Calu3 (cell line): ENCODE measurements around the gene NLRP5. TPM values are rescaled to one million over a fixed set of nuclear protein-coding genes. Genes with fewer than 3 reads are reported as not detected.

Experiments used
- BruUV-seq: library from RNA; stranded (reverse); fragments of 400-500 nt; replicated peaks from 2 replicates; lab custom pipeline; 2021; lab: Mats Ljungman, UMichigan
- CTCF ChIA-PET: fragments of 300-600 bp; sonication (Branson Sonifier 250); formaldehyde crosslinking; loops from one replicate; lab custom pipeline; 2022; ENCODE audit warnings: antibody characterized with exemption; lab: Charles Lee
- DNase-seq: peaks from one replicate; pipeline ENCODE4 v3.0.0; 2022
- H3K27ac Mint-ChIP-seq: one replicate; pipeline ENCODE4 v1.8.0; 2022; ENCODE audit warnings: mixed read lengths; ENCODE audit not compliant: unreplicated experiment
- H3K27me3 Mint-ChIP-seq: one replicate; pipeline ENCODE4 v1.8.0; 2022; ENCODE audit warnings: mixed read lengths; ENCODE audit not compliant: unreplicated experiment
- H3K36me3 Mint-ChIP-seq: one replicate; pipeline ENCODE4 v1.8.0; 2022; ENCODE audit warnings: mild to moderate bottlenecking, moderate library complexity, mixed read lengths; ENCODE audit not compliant: insufficient read depth, unreplicated experiment
- H3K4me1 Mint-ChIP-seq: one replicate; pipeline ENCODE4 v1.8.0; 2022; ENCODE audit warnings: mild to moderate bottlenecking, low read depth, mixed read lengths; ENCODE audit not compliant: unreplicated experiment
- H3K4me3 Mint-ChIP-seq: one replicate; pipeline ENCODE4 v1.8.0; 2022; ENCODE audit warnings: mild to moderate bottlenecking, low read depth, moderate library complexity, mixed read lengths; ENCODE audit not compliant: unreplicated experiment
- H3K9me3 Mint-ChIP-seq: one replicate; pipeline ENCODE4 v1.8.0; 2022; ENCODE audit warnings: low read depth, mixed read lengths; ENCODE audit not compliant: unreplicated experiment
- intact Hi-C: fragments of 100-400 bp; cut with micrococcal nuclease; formaldehyde crosslinking; loops from one replicate; pipeline ENCODE4 v1.10.0; 2022; ENCODE audit not compliant: unreplicated experiment
- total RNA-seq: library from RNA; stranded (reverse); gene quantifications from 2 replicates; pipeline ENCODE4 v1.2.3, GENCODE V29; 2022
- TF ChIP-seq, protein P1 (sequence below): fragments of 200-600 bp; IDR thresholded peaks from one replicate; pipeline ENCODE4 v1.8.0; 2022; ENCODE audit warnings: antibody characterized with exemption; ENCODE audit not compliant: unreplicated experiment

Gene NLRP5
- total RNA-seq, 1 experiment from 2014 or later = not detected

DNA sequence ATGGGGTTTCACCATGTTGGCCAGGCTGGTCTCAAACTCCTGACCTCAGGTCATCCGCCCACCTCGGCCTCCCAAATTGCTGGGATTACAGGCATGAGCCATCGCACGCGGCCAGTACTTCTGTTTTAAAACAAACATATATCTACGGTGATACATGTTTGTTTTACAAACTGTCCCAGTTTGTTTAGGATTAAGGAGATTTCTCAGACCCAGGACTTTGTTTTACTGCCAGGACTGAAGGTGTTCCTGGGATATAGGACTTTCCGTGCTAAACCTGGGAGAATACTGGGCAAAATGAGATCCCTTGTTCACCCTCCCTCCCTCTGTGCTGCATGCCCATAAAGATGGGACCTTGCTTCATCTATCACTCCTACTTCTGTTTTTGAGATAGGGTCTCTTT, 30.1 kb upstream of the NLRP5 start:
- BruUV-seq = no TSS peak
- H3K9me3 Mint-ChIP-seq = peaks cover 10% of the 10 kb centered on the region
- CTCF ChIA-PET = no interaction called here

DNA sequence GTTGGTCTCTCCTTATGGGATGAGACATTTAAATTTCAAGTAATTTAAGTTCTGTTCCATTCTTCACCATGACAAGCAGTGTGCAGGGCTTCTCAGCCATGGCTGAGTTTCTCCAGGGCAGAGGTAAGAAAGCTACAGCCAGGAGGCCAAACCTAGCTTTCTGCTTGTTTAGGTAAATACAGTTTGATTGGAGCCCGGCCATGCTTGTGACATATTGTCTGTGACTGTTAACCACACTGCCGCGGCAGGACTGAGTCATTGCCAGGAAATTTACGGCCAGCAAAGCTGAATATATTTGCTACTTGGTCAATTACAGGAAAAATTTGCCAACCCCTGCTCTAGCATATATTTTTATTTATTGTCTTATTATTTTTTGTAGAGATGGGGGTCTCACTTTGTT, 28.2 kb upstream of the NLRP5 start:
- H3K36me3 Mint-ChIP-seq = no peaks in the 10 kb centered on the region
- no peak overlapping the region for H3K27ac Mint-ChIP-seq
- H3K9me3 Mint-ChIP-seq = peaks cover 9% of the 10 kb centered on the region
- intact Hi-C loops = no loop called here
- TF ChIP-seq, protein P1, sequence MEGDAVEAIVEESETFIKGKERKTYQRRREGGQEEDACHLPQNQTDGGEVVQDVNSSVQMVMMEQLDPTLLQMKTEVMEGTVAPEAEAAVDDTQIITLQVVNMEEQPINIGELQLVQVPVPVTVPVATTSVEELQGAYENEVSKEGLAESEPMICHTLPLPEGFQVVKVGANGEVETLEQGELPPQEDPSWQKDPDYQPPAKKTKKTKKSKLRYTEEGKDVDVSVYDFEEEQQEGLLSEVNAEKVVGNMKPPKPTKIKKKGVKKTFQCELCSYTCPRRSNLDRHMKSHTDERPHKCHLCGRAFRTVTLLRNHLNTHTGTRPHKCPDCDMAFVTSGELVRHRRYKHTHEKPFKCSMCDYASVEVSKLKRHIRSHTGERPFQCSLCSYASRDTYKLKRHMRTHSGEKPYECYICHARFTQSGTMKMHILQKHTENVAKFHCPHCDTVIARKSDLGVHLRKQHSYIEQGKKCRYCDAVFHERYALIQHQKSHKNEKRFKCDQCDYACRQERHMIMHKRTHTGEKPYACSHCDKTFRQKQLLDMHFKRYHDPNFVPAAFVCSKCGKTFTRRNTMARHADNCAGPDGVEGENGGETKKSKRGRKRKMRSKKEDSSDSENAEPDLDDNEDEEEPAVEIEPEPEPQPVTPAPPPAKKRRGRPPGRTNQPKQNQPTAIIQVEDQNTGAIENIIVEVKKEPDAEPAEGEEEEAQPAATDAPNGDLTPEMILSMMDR = no peak
- H3K27me3 Mint-ChIP-seq = no peaks in the 10 kb centered on the region
- no peak overlapping the region for H3K4me3 Mint-ChIP-seq
- H3K4me1 Mint-ChIP-seq = no peaks in the 10 kb centered on the region
- CTCF ChIA-PET = no interaction called here
- no TSS peak for BruUV-seq
- DNase-seq = no peak

More for the DNA sequence above, 30.1 kb upstream of the NLRP5 start:
- Mint-ChIP-seq H3K4me3 (no peak overlapping the region), H3K27ac (no peak overlapping the region), H3K4me1 (no peaks in the 10 kb centered on the region), H3K36me3 (no peaks in the 10 kb centered on the region), H3K27me3 (no peaks in the 10 kb centered on the region)
- TF ChIP-seq, protein P1 = no peak
- DNase-seq = no peak
- intact Hi-C loops = no loop called here

DNA sequence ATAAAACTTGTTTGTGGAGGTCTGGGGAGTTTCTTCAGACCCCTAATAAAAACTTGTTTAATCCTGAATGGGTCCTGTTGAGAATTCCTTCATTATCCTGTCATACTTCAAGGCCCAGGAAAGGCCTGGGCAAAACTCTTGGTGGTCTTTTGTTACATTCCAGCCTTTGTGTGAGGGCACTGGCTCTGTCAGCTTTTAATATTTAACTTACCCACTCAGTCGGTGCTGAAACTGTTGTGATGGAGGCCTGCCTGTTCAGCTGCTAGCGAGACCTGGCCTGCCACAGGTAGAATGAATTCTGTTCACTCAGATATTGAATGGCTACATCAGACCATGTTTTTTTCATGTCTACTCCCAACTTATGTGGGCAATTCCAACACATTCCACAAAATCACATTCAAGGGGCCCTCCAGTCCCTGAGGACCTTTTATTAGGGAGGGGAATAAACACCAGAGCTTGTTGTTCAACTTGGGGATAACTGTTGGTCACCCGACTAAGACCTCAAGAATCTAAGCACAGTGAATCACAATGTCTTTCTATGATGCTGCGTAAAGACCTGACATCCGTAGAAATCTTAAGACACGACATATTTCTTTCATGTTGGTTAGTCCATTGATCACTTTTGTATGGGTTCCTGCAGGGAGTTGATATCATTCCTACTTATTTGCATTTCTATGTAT, 26.4 kb upstream of the NLRP5 start:
- intact Hi-C loops = no loop called here
- Mint-ChIP-seq H3K4me3 (no peak overlapping the region), H3K27ac (no peak overlapping the region), H3K36me3 (no peaks in the 10 kb centered on the region), H3K27me3 (no peaks in the 10 kb centered on the region), H3K9me3 (peaks cover 8% of the 10 kb centered on the region), H3K4me1 (no peaks in the 10 kb centered on the region)
- TF ChIP-seq, protein P1 = no peak
- no TSS peak for BruUV-seq
- CTCF ChIA-PET = no interaction called here
- DNase-seq = no peak

DNA sequence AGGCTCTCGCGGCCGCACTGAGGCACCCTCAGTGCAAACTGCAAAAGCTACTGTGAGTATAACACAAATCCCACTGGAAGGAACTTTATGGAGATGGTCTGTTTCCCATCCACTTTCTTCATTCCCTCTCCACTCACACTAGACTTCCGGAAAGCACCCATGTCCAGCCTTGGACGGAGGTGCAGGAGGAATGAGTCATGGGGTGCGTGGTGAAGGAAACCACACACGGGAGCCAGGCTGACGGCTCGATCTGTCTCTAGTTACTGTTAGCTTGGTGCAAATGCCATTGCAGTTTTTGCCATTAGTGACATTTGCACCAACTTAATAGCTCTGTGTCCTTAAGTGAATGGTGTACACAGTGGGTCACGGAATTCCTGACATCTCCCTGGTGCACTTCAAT, 24.4 kb upstream of the NLRP5 start:
- Mint-ChIP-seq H3K4me1 (no peaks in the 10 kb centered on the region), H3K36me3 (no peaks in the 10 kb centered on the region), H3K9me3 (peaks cover 14% of the 10 kb centered on the region), H3K27me3 (no peaks in the 10 kb centered on the region), H3K4me3 (no peak overlapping the region), H3K27ac (no peak overlapping the region)
- BruUV-seq = no TSS peak
- intact Hi-C loops = no loop called here
- CTCF ChIA-PET = no interaction called here
- DNase-seq = no peak
- TF ChIP-seq, protein P1 = no peak
